Daoy (cell line): ENCODE results near the gene SAT1. TPM values are rescaled to one million over a fixed set of nuclear protein-coding genes. Genes with fewer than 3 reads are reported as not detected.

Experiments used
- DNase-seq: peaks from one replicate; pipeline ENCODE4 v3.0.0-alpha.2; 2015; ENCODE audit warnings: low read depth
- total RNA-seq: library from RNA; depleted of rRNA; stranded (reverse); fragments of >200 nt; shearing (Covaris generic); gene quantifications from 2 replicates; pipeline ENCODE4 v1.2.3, GENCODE V29; 2014

The SAT1 gene
- total RNA-seq, 1 experiment from 2014 or later = 56.4 TPM

DNA sequence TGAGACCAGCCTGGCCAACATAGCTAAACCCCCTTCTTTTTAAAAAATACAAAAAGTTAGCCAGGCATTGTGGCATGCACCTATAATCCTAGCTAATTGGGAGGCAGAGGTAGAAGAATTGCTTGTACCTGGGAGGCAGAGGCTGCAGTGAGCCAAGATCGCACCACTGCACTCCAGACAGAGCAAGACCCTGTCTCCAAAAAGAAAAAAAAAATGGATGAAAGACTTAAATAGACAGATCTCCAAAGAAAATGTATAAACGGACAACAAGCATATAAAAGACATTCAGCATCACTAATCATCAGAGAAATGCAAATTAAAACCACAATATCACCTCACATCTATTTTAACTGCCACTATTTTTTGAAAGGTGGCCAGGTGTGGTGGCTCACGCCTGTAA is 6.6 kb upstream of the SAT1 start:
- DNase-seq = no peak

- DNase-seq = peak; percentile 78
These were observed 3.9 kb upstream of the SAT1 start for GRCh38 chrX:23779025-23779424.

DNA sequence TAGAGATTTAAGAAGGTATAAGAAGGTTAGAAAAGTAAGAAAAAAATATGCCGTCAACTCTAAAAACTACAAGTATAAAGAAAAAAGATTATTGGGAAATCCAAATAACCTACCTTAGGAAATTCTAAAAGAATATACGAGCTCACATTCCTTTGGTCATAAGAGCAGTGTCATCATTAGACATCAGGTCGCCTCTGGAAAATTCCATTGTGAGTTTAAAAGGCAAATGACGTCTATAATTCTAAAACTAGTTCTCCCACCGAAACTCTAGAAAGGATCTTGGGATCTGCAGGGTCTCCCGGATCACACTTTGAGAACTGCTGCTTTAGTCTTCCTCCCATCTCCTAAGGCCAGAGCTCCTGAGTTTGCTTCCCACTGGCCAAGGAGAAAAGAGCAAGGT is 518 bp upstream of the SAT1 start:
- no peak for DNase-seq

GRCh38 chrX:23783589-23784469 is 856 bp downstream of the SAT1 start:
- DNase-seq = no peak

- no peak for DNase-seq
These were observed 1.7 kb downstream of the SAT1 start for GRCh38 chrX:23784470-23785331.

DNA sequence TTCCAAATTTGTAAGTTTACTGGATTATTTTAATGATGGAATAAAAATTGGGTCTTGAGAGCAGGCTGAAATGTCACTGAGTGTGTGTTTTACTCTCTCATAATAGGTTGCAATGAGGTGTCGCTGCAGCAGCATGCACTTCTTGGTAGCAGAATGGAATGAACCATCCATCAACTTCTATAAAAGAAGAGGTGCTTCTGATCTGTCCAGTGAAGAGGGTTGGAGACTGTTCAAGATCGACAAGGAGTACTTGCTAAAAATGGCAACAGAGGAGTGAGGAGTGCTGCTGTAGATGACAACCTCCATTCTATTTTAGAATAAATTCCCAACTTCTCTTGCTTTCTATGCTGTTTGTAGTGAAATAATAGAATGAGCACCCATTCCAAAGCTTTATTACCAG is 2.6 kb downstream of the SAT1 start:
- DNase-seq = no peak

- no peak for DNase-seq
These were observed 3.4 kb downstream of the SAT1 start for GRCh38 chrX:23786268-23786815.

GRCh38 chrX:23787745-23788118 is 4.8 kb downstream of the SAT1 start:
- no peak for DNase-seq

- DNase-seq = no peak
These were observed 5.5 kb downstream of the SAT1 start for GRCh38 chrX:23788521-23788920.

GRCh38 chrX:23788946-23789345 is 6.0 kb downstream of the SAT1 start:
- DNase-seq = no peak

- DNase-seq = no peak
These were observed 6.6 kb downstream of the SAT1 start for GRCh38 chrX:23789386-23790154.

- no peak for DNase-seq
These were observed 7.2 kb downstream of the SAT1 start for GRCh38 chrX:23790155-23790497.

- no peak for DNase-seq
These were observed 10.0 kb downstream of the SAT1 start for GRCh38 chrX:23792861-23793553.

DNA sequence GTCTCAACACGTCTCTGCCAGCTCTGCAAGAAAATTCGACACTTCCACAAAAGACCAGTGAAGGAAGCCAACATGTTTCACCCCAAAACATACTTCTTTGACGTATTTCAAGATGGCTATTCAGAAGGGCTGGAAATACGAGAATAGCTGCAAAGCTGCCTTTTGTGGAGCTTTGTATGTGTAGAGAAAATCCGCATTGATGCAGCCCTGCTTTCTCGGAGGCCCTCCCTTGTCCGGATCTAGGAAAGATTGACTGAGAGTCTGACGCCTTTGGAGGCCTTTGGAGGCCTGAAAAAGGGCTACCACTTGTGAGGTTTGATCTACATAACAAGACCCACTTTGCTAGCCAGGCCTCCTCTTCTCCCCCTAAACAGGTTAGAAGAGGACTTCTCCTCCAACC is 12.2 kb downstream of the SAT1 start:
- no peak for DNase-seq

DNA sequence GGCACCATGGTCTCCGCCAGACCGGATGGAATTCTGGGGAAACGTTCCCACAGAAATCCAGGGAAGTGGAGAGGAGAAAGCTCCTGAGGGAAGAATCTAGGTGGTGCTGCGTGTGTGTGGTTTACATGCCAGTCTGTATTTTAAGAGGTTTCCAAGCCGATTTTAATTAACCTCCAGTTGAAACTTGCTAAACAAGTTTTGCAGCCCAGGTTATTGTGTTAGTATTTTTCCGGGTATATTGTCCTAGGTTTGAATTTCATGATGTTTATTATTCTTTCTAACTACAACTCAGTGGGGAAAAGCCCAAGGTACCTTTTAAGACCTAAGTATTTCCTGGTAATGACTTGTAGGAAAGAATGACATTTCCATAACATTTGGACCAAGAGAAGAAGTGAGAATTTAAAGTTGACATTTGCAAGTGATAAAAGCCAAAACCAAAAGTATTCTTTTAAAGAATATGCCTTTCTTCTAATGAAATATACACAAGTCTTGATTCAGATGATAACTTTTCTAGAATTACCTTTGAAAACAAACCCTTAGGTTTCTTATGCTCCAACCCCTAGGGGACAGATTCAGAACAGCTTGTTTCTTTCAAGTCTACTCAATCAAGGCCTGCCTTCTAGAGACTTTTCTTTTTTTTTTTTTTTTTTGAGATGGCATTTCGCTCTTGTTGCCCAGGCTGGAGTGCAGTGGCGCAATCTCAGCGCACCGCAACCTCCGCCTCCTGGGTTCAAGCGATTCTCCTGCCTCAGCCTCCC is 14.6 kb downstream of the SAT1 start:
- no peak for DNase-seq

- DNase-seq = no peak
These were observed 16.6 kb downstream of the SAT1 start for GRCh38 chrX:23799469-23800065.

DNA sequence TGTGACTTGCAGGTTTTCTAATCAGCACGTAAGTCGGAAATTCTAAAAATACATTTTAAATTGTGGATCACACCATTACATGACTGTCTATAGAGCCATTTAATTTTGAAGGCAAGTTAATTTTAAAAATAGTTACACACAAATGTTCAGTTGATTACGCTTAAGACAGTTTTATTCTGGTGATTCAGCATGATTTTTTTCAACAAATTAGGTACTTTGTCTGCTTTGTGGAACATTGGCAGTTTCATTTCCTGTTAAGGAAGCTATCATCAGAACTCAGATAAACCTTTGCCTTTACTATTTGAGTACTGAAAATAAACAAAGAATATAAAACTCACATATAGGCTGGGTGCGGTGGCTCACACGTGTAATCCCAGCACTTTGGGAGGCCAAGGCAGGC is 19.5 kb downstream of the SAT1 start:
- DNase-seq = no peak

DNA sequence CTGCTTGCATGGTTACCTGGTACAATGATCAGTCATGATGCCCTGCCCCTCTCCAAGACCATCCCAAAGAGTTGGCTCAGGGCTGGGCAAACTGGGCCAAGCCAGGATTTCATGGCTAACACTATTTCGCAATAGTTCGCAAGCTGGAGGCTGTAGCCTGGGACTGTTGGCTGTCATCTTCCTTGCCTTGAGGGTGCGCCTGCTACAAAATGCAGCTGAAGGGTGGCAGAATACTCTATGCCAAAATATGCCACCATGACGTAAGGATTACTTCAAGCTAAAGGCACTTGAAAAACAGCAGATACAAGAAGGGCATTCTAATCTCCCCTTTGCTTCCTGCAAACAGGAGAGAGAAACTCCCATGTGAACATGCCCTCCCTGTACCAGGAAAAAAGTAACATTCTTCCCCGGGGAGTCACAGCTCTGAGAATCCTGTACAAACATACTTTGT is 21.0 kb downstream of the SAT1 start:
- DNase-seq = peak; percentile 58

- DNase-seq = no peak
These were observed 21.6 kb downstream of the SAT1 start for GRCh38 chrX:23804578-23804977.

GRCh38 chrX:23805389-23805788 is 22.4 kb downstream of the SAT1 start:
- DNase-seq = no peak
